GM21619 (cell line): ENCODE data around the gene SPON2.

ENCODE experiments used
- ATAC-seq: cut with Tn5 transposase; IDR thresholded peaks from one replicate; pipeline ENCODE4 v1.9.1; 2021; ENCODE audit not compliant: unreplicated experiment

SPON2 gene

GRCh38 chr4:1195109-1195671 is 22.8 kb upstream of the SPON2 start:
- ATAC-seq: no peak

DNA sequence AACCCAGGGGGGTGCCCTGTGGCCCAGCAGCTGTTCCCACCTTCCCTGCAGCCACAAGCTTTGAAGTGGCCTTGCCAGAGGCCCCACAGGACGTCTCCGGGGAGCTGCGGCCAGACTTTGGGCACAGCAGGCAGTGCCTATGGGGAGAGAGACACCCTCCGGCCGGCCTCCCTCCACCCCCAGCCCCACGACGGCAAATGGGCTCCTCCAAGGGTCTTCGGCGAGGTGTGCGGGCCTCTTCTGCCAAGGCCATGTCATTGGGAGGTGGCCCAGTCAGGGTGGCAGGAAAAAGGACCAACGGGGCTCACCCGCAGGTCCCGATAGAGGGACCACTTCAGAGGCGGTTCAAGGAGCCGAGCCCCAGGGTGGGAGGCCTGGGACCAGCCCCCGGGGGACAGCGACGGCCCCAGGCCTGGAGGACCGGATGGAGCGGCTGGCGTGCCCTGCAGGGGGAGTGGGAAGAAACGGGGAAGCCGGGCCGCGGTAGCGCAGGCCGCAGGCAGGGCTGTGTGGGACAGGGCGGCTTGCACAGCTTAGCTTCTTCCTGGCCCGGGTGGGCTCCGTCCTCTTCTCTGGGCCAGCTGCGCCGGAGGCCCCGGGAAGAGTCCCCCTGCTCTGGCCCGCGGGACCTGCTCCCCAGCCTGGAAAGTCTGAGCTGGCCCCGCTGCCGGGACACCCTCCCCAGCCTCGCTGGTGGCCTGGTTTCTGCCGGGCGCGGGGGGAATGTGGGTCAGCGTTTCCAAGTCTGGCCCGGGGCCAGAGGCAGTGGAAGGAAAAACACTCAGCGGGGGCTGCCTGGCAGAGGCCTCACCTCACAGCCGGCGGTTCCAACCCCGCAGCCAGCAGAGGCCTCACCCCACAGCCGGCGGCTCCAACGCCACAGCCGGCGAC is 21.9 kb upstream of the SPON2 start:
- ATAC-seq: no peak

DNA sequence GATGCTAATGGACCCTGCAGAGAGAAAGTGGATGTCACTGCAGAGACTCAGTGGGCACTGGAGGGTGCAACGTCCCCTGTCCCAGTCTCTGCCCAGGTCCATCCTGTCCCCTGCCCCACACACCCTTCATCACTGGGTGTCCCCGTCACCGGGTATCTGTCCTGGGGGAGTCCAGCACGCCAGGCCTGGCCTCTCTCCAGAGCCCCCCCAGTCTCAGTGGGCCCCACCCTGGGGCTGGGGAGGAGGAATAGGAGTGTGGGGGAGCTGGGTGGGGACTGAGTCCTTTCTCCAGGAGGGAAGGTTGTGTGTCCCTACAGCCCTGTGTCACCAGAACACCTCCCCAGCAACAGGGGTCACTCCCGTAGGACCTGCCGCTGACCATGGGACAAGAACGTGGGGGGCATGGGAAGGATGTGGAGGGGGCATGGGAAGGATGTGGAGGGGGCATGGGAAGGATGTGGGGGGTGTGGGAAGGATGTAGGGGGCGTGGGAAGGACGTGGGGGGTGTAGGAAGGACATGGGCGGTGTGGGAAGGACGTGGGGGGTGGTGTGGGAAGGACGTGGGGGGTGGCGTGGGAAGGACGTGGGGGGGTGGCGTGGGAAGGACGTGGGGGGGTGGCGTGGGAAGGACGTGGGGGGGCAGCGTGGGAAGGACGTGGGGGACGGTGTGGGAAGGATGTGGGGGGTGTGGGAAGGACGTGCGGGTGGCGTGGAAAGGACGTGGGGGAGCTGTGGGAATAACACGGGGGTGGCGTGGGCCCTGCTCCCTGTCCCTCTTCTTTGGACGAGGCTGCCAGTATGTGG is 21.0 kb upstream of the SPON2 start:
- no peak for ATAC-seq

DNA sequence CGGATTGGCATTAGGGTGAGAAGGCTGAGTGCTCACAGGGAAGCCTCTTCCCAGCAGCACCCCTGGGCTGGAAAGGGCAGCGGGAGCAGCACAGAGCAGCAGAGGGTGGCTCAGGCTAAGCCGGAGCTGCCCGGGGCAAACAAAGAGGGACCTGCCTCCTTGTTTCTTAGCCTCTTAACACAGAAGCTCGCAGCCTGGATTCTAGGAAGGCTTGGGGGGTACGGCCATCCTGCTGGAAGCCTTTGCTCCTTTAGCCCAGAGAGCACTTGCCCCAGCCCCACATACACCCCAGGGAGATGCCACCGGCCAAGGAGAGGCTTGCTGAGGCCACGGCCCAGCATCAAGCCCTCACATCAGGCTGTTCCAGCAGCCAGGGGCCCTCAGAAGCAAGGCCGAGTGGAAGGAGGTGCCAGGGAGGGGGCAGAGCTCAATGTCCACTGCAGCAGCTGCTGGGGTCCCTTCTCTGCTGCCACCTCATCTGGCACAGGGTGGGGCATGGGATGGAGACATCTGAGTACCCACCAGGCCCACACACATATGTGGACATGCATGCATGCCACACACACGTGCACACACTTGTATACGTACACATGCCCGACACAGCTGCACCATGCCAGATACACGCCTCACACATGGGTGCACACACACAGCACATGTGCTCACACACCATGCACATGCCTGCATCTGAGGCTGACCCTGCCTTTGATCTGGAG is 20.3 kb upstream of the SPON2 start:
- ATAC-seq: no peak

DNA sequence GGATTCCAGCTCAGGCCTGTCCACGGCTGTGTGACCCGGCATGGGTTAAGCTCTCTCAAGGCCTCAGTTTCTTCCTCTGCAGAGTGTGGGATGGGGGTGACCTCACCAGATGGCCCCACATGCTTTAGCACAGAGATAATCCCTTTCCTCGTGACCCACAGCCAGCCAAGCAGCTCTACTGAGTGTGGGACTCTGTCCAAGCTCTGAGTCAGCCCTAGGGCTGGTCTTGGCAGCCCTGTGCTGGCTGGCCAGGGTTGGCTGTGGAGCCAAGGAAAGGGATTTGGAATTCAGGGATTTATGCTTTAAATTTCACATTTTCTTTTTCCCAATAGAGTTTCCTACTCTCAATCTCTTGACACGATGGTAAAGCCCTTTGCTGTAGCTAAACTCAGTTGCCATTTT is 19.7 kb upstream of the SPON2 start:
- ATAC-seq: no peak

DNA sequence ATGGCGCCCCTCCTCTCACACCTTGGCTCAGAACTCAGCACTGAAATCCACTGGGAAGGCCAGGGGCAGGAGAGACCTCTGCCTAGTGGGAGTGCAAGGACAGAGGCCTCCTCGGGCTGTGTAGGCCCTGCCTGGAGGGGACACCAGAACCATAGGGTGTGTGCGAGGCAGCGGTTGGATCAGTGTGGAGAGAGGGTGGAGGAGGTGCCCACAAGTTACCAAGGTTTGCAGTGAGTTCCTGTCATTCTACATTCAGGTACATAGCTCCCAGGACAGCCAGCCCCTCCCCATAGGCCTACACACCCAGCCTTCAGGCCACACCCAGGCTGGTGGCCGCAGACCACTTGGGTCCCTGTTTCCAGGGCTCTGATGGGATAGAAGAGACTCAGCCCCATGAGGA is 19.2 kb upstream of the SPON2 start:
- no peak for ATAC-seq

GRCh38 chr4:1187182-1187581 is 14.8 kb upstream of the SPON2 start:
- ATAC-seq: peak; percentile 45

GRCh38 chr4:1183985-1184773 is 11.8 kb upstream of the SPON2 start:
- peak; percentile 53 for ATAC-seq

DNA sequence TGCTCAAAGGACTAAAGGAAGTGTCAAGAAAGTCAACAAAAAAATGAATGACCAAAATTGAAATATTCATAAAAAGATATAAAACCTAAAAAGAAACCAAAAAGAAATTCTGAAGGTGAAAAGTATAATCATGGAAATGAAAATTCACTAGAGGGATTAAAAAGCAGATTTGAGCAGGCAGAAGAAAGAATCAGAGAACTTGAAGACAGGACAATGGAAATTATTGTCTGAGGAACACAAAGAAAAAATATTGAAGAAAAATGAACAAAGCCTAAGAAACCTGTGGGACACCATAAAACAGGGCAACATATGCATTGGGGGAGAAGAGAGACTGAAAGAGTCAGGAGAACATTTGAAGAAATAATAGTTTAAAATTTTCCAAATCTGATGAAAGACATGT is 9.9 kb upstream of the SPON2 start:
- ATAC-seq: no peak

- no peak for ATAC-seq
Measured at GRCh38 chr4:1180663-1181062, 8.3 kb upstream of the SPON2 start.

DNA sequence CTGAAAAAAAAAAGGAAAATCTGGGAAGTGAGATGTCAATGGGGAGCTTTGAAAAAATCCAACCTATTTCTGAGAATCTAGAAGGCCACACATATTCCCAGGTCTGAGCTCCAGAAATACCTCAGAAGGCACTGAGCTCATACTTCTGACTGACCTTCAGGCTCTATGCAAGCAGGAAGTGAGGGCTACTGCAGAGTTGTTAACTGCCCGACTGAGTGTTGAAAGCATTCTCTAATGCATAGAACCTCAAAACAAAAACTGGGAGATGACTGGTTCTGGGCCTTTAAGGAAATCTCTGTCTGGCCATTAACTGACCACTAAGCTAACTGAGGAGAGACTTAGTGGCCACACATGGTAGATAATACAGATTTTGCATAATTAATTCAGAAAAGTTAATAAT is 7.6 kb upstream of the SPON2 start:
- no peak for ATAC-seq

- no peak for ATAC-seq
Measured at GRCh38 chr4:1179089-1179441, 6.7 kb upstream of the SPON2 start.

DNA sequence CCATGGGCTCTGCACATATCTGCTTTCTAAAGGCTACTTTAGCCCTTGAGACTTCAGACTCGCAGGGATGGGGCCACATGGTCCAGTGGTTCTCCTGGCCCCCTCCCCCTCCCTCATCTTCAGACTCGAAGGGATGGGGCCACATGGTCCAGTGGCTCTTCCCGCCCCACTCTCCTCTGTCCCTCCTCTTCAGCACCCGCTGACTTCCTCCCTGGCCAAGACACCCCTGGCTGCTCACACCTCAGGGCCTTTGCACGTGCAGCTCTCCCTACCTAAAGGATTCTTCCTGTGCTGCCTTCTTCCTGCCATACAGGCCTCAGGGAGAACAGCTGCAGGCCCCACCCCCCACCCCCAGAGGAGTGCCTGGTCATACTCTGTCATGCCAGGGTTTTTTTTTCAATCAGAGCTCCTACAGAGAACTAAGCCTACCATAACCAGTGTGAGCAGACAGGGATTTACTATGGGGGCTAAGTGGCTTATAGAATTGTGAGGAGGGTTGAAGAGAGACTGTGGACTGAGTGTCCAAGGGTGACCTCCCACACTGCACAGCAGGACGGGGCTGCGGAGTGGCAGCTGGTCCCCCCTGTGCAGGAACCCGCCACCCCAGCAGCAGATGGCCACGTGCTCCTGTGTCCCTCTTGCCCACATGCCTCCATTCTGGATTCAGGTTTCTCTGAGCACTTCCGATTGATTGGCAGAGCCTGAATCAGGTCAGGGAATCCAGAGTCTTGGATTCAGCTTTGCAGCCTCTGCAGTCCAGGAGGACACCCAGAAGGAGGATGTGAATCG is 6.1 kb upstream of the SPON2 start:
- ATAC-seq: no peak

- ATAC-seq: no peak
Measured at GRCh38 chr4:1177274-1178141, 5.1 kb upstream of the SPON2 start.

DNA sequence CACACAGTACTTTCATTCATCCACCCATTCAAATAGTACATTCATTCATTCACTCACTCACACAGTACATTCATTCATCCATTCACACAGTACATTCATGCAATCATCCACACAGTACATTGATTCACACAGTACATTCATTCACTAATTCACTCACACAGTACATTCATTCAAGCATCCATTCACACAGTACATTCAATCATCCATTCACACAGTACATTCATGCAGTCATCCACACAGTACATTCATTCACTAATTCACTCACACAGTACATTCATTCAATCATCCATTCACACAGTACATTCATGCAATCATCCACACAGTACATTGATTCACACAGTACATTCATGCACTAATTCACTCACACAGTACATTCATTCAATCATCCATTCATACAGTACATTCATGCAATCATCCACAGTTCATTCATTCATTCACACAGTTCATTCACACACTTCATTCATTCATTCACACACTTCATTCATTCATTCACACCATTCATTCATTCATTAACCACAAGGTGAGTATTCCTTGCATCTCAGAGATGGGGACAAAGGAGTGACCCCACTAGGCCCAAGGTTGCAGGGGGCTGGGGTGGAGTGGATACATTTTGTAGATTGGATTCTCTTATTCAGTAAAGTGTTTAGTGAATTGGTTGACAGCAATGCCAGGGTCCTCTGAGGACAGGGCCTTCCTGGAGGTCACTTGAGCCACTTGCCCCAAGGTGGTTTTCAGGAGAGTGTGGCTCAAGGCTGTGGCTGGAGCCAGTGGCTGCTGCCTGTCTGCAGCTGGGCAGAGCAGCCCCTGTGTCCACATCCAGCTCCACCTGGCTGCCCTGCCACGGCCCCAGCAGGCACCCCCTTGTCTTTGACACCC is 4.3 kb upstream of the SPON2 start:
- no peak for ATAC-seq

DNA sequence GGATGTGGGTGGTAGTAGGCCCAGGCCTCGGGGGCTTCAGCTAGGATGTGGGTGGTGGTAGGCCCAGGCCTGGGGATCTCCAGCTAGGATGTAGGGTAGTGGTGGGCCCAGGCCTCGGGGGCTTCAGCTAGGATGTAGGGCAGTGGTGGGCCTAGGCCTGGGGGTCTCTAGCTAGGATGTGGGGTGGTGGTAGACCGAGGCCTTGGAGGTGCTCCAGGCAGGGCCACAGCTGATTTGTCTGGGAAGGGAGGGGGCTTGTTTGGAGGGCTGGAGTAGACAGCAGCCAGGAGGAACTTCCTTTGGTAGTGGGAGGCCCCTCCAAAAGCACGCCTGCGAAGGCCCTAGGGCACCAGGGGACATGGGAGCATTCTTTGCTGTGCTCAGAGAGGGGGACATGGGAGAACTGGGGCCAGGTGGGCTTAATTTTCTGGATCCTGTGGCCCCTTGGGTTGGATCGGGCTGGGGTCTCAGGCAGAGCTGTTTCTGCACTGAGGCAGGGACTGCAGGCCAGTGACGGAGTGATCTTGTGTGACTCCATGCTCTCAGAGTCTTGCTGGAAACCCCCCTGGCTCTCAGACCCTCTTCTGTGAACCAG is 3.3 kb upstream of the SPON2 start:
- no peak for ATAC-seq

DNA sequence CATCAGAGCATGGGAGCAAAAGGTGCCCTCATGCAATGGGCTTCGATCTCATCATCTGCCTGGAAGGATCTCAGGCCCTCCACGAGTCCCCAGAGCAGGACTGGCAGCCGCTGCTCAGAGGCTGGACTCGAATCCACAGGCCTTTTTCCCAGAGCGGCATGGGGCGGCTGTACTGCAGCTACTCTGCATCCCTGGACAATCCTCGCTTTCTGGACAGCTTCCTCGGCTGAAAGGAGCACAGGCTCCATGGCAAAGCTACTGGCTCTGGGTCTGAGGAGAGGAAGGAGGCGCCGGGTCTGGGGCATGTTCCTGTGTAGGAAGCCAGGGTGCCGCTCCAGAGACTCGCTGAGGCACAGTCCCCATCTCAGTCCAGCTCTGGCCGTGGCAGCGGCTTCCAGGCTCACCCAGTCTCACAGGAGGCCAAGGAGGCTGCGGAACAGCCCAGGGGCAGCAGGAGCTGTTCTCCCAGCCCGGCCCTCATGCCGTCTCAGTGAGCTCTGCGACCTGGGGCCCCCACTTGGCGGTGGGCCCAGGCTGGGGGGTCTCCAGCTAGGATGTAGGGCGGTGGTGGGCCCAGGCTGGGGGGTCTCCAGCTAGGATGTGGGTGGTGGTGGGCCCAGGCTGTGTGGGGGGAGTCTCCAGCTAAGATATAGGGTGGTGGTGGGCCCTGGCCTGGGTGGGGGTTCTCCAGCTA is 2.7 kb upstream of the SPON2 start:
- no peak for ATAC-seq
